Suprapubic skin (tissue), 4 donors: Measurements from ENCODE around the gene C1orf226. TPM values are rescaled to one million over a fixed set of nuclear protein-coding genes. Genes with fewer than 3 reads are reported as not detected.

Experiments
- DNase-seq, 2 donors: peaks; one replicate each; pipeline ENCODE4 v3.0.0-alpha.2; 2019; ENCODE audit warnings: low spot score in 2 of 2
- H3K27ac ChIP-seq: fragments of 200-600 bp; sonication (generic); one replicate; pipeline ENCODE4 v1.5.1; 2019
- H3K27me3 ChIP-seq: fragments of 200-600 bp; sonication (generic); one replicate; pipeline ENCODE4 v1.5.1; 2019
- H3K36me3 ChIP-seq: fragments of 200-600 bp; sonication (generic); one replicate; pipeline ENCODE4 v1.5.1; 2019
- H3K4me1 ChIP-seq: fragments of 200-600 bp; sonication (generic); one replicate; pipeline ENCODE4 v1.5.1; 2019
- H3K4me3 ChIP-seq: fragments of 200-600 bp; sonication (generic); one replicate; pipeline ENCODE4 v1.5.1; 2019; ENCODE audit warnings: mild to moderate bottlenecking
- H3K9me3 ChIP-seq: fragments of 200-600 bp; sonication (generic); one replicate; pipeline ENCODE4 v1.5.1; 2019
- CTCF ChIP-seq, 2 donors: fragments of 200-600 bp in 1 of 2; fragments of 450-650 bp in 1 of 2; sonication (generic) in 1 of 2; IDR thresholded peaks; one replicate each; pipeline ENCODE4 v1.5.1; 2016 to 2019; ENCODE audit warnings: antibody characterized with exemption in 2 of 2, mild to moderate bottlenecking in 1 of 2, moderate library complexity in 1 of 2
- EP300 ChIP-seq: sonication (generic); formaldehyde crosslinking; IDR thresholded peaks from one replicate; pipeline ENCODE4 v1.6.1; 2017; ENCODE audit warnings: antibody characterized with exemption
- POLR2A ChIP-seq, 2 donors: fragments of 450-650 bp; IDR thresholded peaks; one replicate each; pipeline ENCODE4 v1.6.1; 2017; ENCODE audit warnings: antibody characterized with exemption in 2 of 2, mild to moderate bottlenecking in 2 of 2, moderate library complexity in 2 of 2
- POLR2AphosphoS5 ChIP-seq, 3 donors: sonication (generic); formaldehyde crosslinking; IDR thresholded peaks; one replicate each; pipeline ENCODE4 v1.6.1; 2017; ENCODE audit warnings: antibody characterized with exemption in 3 of 3
- WGBS: methylation state at CpG from one replicate; pipeline ENCODE4 v1.1.5; 2018; 5-methylcytosine and 5-hydroxymethylcytosine counted together
- total RNA-seq, 4 donors: library from RNA; depleted of rRNA; stranded (reverse); fragments of >200 nt; gene quantifications; one replicate each; pipeline ENCODE4 v1.1.0, GENCODE V29; 2016

C1orf226 gene
- total RNA-seq, 4 donors from 2014 or later, result 3.1 to 14.0 (median 8.9) TPM

- Histone ChIP-seq H3K9me3 (no peaks in the 10 kb centered on the region), H3K27me3 (no peaks in the 10 kb centered on the region), H3K36me3 (no peaks in the 10 kb centered on the region), H3K27ac (no peak overlapping the region), H3K4me3 (no peak overlapping the region), H3K4me1 (peaks cover 3% of the 10 kb centered on the region)
- 68% methylated on average over 10 of the region's 10 CpGs for WGBS
- TF ChIP-seq POLR2A (IDR thresholded peaks at IDR 0.05), result no peak
- DNase-seq, result no peak
Observed at GRCh38 chr1:162365284-162366020, 16.1 kb upstream of the C1orf226 start.

GRCh38 chr1:162366149-162366548, 15.4 kb upstream of the C1orf226 start:
- no peak for DNase-seq
- Histone ChIP-seq H3K9me3 (no peaks in the 10 kb centered on the region), H3K27me3 (no peaks in the 10 kb centered on the region), H3K36me3 (no peaks in the 10 kb centered on the region), H3K4me3 (no peak overlapping the region), H3K27ac (no peak overlapping the region), H3K4me1 (peaks cover 3% of the 10 kb centered on the region)
- no peak for TF ChIP-seq CTCF (IDR thresholded peaks at IDR 0.05)
- TF ChIP-seq POLR2AphosphoS5 (IDR thresholded peaks at IDR 0.05), result no peak
- no peak for TF ChIP-seq EP300
- TF ChIP-seq POLR2A (IDR thresholded peaks at IDR 0.05), result no peak
- 65% methylated on average over 4 of the region's 4 CpGs for whole genome bisulfite sequencing

GRCh38 chr1:162366671-162367070, 14.9 kb upstream of the C1orf226 start:
- H3K4me1 ChIP-seq, result peaks cover 6% of the 10 kb centered on the region
- H3K27me3 ChIP-seq, result no peaks in the 10 kb centered on the region
- H3K27ac ChIP-seq, result no peak overlapping the region
- WGBS, result 87% methylated on average over 9 of the region's 9 CpGs
- TF ChIP-seq POLR2A (IDR thresholded peaks at IDR 0.05), result no peak
- TF ChIP-seq EP300, result no peak
- no peak for TF ChIP-seq POLR2AphosphoS5 (IDR thresholded peaks at IDR 0.05)
- no peak for TF ChIP-seq CTCF (IDR thresholded peaks at IDR 0.05)
- H3K36me3 ChIP-seq, result no peaks in the 10 kb centered on the region
- no peak for DNase-seq
- no peaks in the 10 kb centered on the region for H3K9me3 ChIP-seq
- peak overlapping the region; percentile 23 for H3K4me3 ChIP-seq

GRCh38 chr1:162367073-162367472, 14.5 kb upstream of the C1orf226 start:
- H3K4me3 ChIP-seq, result peak overlapping the region; percentile 23
- H3K27me3 ChIP-seq, result no peaks in the 10 kb centered on the region
- no peak for TF ChIP-seq POLR2A (IDR thresholded peaks at IDR 0.05)
- TF ChIP-seq CTCF (IDR thresholded peaks at IDR 0.05), result no peak
- TF ChIP-seq EP300, result no peak
- TF ChIP-seq POLR2AphosphoS5 (IDR thresholded peaks at IDR 0.05), result no peak
- H3K36me3 ChIP-seq, result no peaks in the 10 kb centered on the region
- H3K9me3 ChIP-seq, result no peaks in the 10 kb centered on the region
- no peak overlapping the region for H3K27ac ChIP-seq
- H3K4me1 ChIP-seq, result peaks cover 10% of the 10 kb centered on the region
- no peak for DNase-seq
- 90% methylated on average over 36 of the region's 36 CpGs for WGBS

- 89% methylated on average over 10 of the region's 10 CpGs for WGBS
- H3K9me3 ChIP-seq, result no peaks in the 10 kb centered on the region
- DNase-seq, result no peak
- H3K27me3 ChIP-seq, result no peaks in the 10 kb centered on the region
- TF ChIP-seq POLR2AphosphoS5 (IDR thresholded peaks at IDR 0.05), result no peak
- no peak for TF ChIP-seq CTCF (IDR thresholded peaks at IDR 0.05)
- TF ChIP-seq POLR2A (IDR thresholded peaks at IDR 0.05), result no peak
- TF ChIP-seq EP300, result no peak
- H3K4me3 ChIP-seq, result peak overlapping the region; percentile 23
- no peaks in the 10 kb centered on the region for H3K36me3 ChIP-seq
- H3K4me1 ChIP-seq, result peaks cover 17% of the 10 kb centered on the region
- H3K27ac ChIP-seq, result no peak overlapping the region
Observed at GRCh38 chr1:162367772-162368171, 13.8 kb upstream of the C1orf226 start.
